Measurements from ENCODE around the gene TTC13.

DNA sequence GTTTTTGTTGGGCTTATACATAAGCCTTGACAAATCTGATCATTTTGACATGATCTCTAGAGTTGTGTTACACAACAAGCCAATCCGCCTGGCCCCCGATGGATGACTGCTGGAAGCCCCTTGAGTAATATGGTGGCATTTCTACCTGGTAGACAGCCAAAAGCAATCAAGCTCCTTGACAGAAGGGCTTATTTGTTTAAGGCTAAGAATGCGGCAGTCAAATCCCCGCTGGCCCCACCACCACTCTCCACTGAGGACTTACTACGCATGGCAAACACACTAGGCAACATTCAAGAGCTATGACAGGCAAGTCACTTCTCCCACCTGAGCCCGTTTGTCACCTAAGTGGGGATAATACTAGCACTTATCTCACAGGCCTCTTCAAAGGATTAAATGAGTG lies 77.0 kb downstream of the TTC13 start:
- TF ChIP-seq, protein P1, sequence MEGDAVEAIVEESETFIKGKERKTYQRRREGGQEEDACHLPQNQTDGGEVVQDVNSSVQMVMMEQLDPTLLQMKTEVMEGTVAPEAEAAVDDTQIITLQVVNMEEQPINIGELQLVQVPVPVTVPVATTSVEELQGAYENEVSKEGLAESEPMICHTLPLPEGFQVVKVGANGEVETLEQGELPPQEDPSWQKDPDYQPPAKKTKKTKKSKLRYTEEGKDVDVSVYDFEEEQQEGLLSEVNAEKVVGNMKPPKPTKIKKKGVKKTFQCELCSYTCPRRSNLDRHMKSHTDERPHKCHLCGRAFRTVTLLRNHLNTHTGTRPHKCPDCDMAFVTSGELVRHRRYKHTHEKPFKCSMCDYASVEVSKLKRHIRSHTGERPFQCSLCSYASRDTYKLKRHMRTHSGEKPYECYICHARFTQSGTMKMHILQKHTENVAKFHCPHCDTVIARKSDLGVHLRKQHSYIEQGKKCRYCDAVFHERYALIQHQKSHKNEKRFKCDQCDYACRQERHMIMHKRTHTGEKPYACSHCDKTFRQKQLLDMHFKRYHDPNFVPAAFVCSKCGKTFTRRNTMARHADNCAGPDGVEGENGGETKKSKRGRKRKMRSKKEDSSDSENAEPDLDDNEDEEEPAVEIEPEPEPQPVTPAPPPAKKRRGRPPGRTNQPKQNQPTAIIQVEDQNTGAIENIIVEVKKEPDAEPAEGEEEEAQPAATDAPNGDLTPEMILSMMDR (IDR thresholded peaks at IDR 0.05) = no peak
- no peak for TF ChIP-seq POLR2AphosphoS5 (IDR thresholded peaks at IDR 0.05)

Measured in breast epithelium (tissue), 3 donors.